H1 (cell line): ENCODE results near the gene DAND5. TPM values are rescaled to one million over a fixed set of nuclear protein-coding genes. Genes with fewer than 3 reads are reported as not detected.

Experiments
- BCL11A ChIP-seq, 2 experiments: IDR thresholded peaks; one replicate each; pipeline ENCODE4 v1.6.1; 2011; ENCODE audit warnings: low read depth in 2 of 2, low read length in 2 of 2, mild to moderate bottlenecking in 2 of 2
- CHD2 ChIP-seq: IDR thresholded peaks from 2 replicates; pipeline ENCODE4 v1.6.1; 2012; ENCODE audit warnings: low read length, improper control_type of control experiment
- CREB1 ChIP-seq: IDR thresholded peaks from 2 replicates; pipeline ENCODE4 v1.6.1; 2012; ENCODE audit warnings: inconsistent platforms
- SIX5 ChIP-seq: IDR thresholded peaks from 2 replicates; pipeline ENCODE4 v1.6.1; 2011; ENCODE audit warnings: mild to moderate bottlenecking, low read depth, low read length
- SRF ChIP-seq: IDR thresholded peaks from 2 replicates; pipeline ENCODE4 v1.6.1; 2011; ENCODE audit warnings: mild to moderate bottlenecking, low read depth, low read length, moderate library complexity
- YY1 ChIP-seq: IDR thresholded peaks from 2 replicates; pipeline ENCODE4 v1.6.1; 2011; ENCODE audit warnings: low read depth, mild to moderate bottlenecking, low read length
- ZNF274 ChIP-seq: IDR thresholded peaks from 2 replicates; pipeline ENCODE4 v1.7.0; 2012; ENCODE audit warnings: low read length, borderline replicate concordance; ENCODE audit errors: extremely low read depth
- polyA plus RNA-seq, 7 experiments: library from polyadenylated mRNA; depleted of rRNA in 3 of 7; stranded (reverse) in 5 of 7; unstranded in 2 of 7; fragments of >200 nt in 5 of 7; fragments of 200-250 nt in 2 of 7; gene quantifications; 1 replicate in 5 of 7; 2 replicates in 1 of 7; 4 replicates in 1 of 7; pipeline versions ENCODE4 v1.2.1 to v1.2.3, GENCODE V29; 2011 to 2013; ENCODE audit warnings: missing spikeins in 2 of 7, mixed read lengths in 2 of 7
- total RNA-seq: library from RNA; stranded (reverse); fragmentation: NEBNext Ultra II Directional; extraction: Animal tissue kit (Norgen Biotek cat#: 25700); gene quantifications from 2 replicates; pipeline ENCODE4 v1.2.1, GENCODE V29; 2021

Gene DAND5
- total and polyA plus RNA-seq, 2 of the 8 experiments (the other 6 are each of a cell fraction or from before 2014, with no cell fraction given): 0.14 to 0.17 TPM

GRCh38 chr19:13010038-13010991 lies 40.9 kb downstream of the DAND5 start (continued):
- TF ChIP-seq BCL11A (IDR thresholded peaks at IDR 0.05; ENCODE audit: low read depth in 2 of 2, low read length in 2 of 2): no peak
- no peak for TF ChIP-seq YY1
- TF ChIP-seq CHD2: no peak
- TF ChIP-seq SRF: no peak
- no peak for TF ChIP-seq SIX5
- no peak for TF ChIP-seq ZNF274
- no peak for TF ChIP-seq CREB1
